ENCODE measurements around the gene RNF13.
A peak's percentile ranks its signal among the peaks of the same experiment; 100 is the strongest.
"Not testable (repeated sequence)": the region's sequence is repeated elsewhere in the genome, so short reads cannot be mapped to it uniquely, and the experiment has no call there.

RNF13 gene

GRCh38 chr3:149816986-149817385 is 4.0 kb downstream of the RNF13 start:
- DNase-seq (ENCODE audit: low read depth): peak; percentile 88
- no peak overlapping the region for H3K4me3 ChIP-seq (replicated peaks; ENCODE audit: low read depth, low read length)
- TF ChIP-seq CTCF (IDR thresholded peaks at IDR 0.05; ENCODE audit: low read length, missing control alignments): no peak

- no peak overlapping the region for H3K4me3 ChIP-seq (replicated peaks; ENCODE audit: low read depth, low read length)
- no peak for DNase-seq (ENCODE audit: low read depth)
- TF ChIP-seq CTCF (IDR thresholded peaks at IDR 0.05; ENCODE audit: low read length, missing control alignments): no peak
Measured at GRCh38 chr3:149819432-149819831, 6.4 kb downstream of the RNF13 start.

GRCh38 chr3:149820183-149820582 is 7.2 kb downstream of the RNF13 start:
- no peak for DNase-seq (ENCODE audit: low read depth)
- no peak for TF ChIP-seq CTCF (IDR thresholded peaks at IDR 0.05; ENCODE audit: low read length, missing control alignments)
- no peak overlapping the region for H3K4me3 ChIP-seq (replicated peaks; ENCODE audit: low read depth, low read length)

DNA sequence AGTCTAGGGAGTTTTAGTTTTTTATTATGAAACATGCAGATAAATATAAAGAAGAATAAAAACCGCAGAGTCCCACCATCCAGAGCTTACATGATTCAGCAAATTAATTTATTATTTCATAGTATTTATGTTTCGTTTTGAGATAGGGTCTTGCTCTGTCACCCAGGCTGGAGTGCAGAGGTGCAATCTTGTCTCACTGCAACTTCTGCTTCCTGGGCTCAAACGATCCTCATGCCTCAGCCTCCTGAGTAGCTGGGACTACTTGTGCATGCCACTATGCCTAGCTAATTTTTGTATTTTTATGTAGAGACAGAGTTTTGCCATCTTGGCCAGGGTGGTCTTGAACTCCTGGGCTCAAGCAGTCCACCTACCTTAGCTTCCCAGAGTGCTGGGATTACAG is 13.6 kb downstream of the RNF13 start:
- no peak overlapping the region for H3K4me3 ChIP-seq (replicated peaks; ENCODE audit: low read depth, low read length)
- TF ChIP-seq CTCF (IDR thresholded peaks at IDR 0.05; ENCODE audit: low read length, missing control alignments): no peak
- DNase-seq (ENCODE audit: low read depth): no peak

DNA sequence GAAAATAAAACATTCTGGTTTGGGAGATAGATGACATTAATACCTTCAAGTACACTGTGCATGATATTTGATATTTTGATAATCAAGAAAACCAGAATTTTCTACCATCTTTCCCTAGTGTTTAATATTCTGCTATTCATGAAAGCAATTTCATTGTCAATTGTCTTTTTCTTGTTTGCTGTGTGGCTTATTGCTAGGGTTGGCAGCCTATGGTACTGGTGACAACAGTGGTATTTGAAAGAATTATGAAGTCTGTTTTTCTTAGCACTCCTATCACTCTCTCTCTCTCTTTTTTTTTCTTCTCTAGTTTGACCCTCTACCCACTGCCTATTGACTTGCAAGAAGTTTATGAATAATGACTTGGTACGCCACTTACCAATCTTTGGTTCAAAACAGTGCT is 15.4 kb downstream of the RNF13 start:
- no peak overlapping the region for H3K4me3 ChIP-seq (replicated peaks; ENCODE audit: low read depth, low read length)
- no peak for TF ChIP-seq CTCF (IDR thresholded peaks at IDR 0.05; ENCODE audit: low read length, missing control alignments)
- no peak for DNase-seq (ENCODE audit: low read depth)

GRCh38 chr3:149829631-149830030 is 16.6 kb downstream of the RNF13 start:
- H3K4me3 ChIP-seq (replicated peaks; ENCODE audit: low read depth, low read length); DNase-seq (ENCODE audit: low read depth): not testable (repeated sequence)

GRCh38 chr3:149830902-149831301 is 17.9 kb downstream of the RNF13 start:
- no peak for TF ChIP-seq CTCF (IDR thresholded peaks at IDR 0.05; ENCODE audit: low read length, missing control alignments)
- DNase-seq (ENCODE audit: low read depth): no peak
- no peak overlapping the region for H3K4me3 ChIP-seq (replicated peaks; ENCODE audit: low read depth, low read length)

DNA sequence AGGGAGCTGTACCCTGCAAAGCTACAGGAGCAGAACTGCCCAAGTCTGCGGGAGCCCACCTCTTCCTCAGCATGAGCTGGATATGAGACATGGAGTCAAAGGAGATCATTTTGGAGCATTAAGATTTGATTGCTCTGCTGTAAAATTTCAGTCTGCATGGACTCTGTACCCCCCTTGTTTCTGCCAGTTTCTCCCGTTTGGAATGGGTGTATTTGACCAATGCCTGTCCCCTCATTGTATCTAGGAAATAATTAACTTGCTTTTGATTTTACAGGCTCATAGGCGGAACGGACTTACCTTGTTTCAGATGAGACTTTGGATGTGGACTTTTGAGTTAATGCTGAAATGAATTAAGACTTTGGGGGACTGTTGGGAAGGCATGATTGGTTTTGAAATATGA is 18.3 kb downstream of the RNF13 start:
- no peak for TF ChIP-seq CTCF (IDR thresholded peaks at IDR 0.05; ENCODE audit: low read length, missing control alignments)
- DNase-seq (ENCODE audit: low read depth): no peak
- H3K4me3 ChIP-seq (replicated peaks; ENCODE audit: low read depth, low read length): no peak overlapping the region
